Stimulated activated CD4-positive, alpha-beta T cell treated with anti-CD3 and anti-CD28 coated beads, Interleukin-2, amount 100 ng/mL, for 24 hours (primary cell): ENCODE measurements around the gene OLFML2B.

ENCODE experiments used
- DNase-seq, 2 donors: peaks; one replicate each; pipeline ENCODE4 v3.0.0-alpha.2; 2020

The OLFML2B gene

GRCh38 chr1:162004441-162004950, 19.2 kb downstream of the OLFML2B start:
- no peak for DNase-seq

GRCh38 chr1:162003830-162004215, 19.8 kb downstream of the OLFML2B start:
- DNase-seq = no peak

GRCh38 chr1:162003061-162003829, 20.4 kb downstream of the OLFML2B start:
- no peak for DNase-seq

- no peak for DNase-seq
Measured at GRCh38 chr1:162000053-162000420, 23.6 kb downstream of the OLFML2B start.

- no peak for DNase-seq
Measured at GRCh38 chr1:161999301-162000052, 24.2 kb downstream of the OLFML2B start.

- DNase-seq = no peak
Measured at GRCh38 chr1:161998811-161999210, 24.9 kb downstream of the OLFML2B start.

GRCh38 chr1:161997152-161997551, 26.5 kb downstream of the OLFML2B start:
- no peak for DNase-seq

- no peak for DNase-seq
Measured at GRCh38 chr1:161994175-161994668, 29.4 kb downstream of the OLFML2B start.

- DNase-seq = no peak
Measured at GRCh38 chr1:161993576-161993975, 30.1 kb downstream of the OLFML2B start.

- DNase-seq = no peak
Measured at GRCh38 chr1:161989786-161990185, 33.9 kb downstream of the OLFML2B start.

GRCh38 chr1:161989108-161989507, 34.6 kb downstream of the OLFML2B start:
- no peak for DNase-seq

GRCh38 chr1:161988413-161988812, 35.3 kb downstream of the OLFML2B start:
- DNase-seq = no peak

GRCh38 chr1:161987872-161988271, 35.8 kb downstream of the OLFML2B start:
- no peak for DNase-seq

GRCh38 chr1:161987303-161987702, 36.4 kb downstream of the OLFML2B start:
- DNase-seq = no peak

GRCh38 chr1:161986328-161986727, 37.3 kb downstream of the OLFML2B start:
- DNase-seq = no peak

- no peak for DNase-seq
Measured at GRCh38 chr1:161985301-161985822, 38.3 kb downstream of the OLFML2B start.

GRCh38 chr1:161983725-161984124, 39.9 kb downstream of the OLFML2B start:
- DNase-seq = no peak

- no peak for DNase-seq
Measured at GRCh38 chr1:161982917-161983316, 40.8 kb downstream of the OLFML2B start.

GRCh38 chr1:161982507-161982895, 41.2 kb downstream of the OLFML2B start:
- DNase-seq = no peak

GRCh38 chr1:161981735-161982506, 41.7 kb downstream of the OLFML2B start:
- no peak for DNase-seq

- DNase-seq = no peak
Measured at GRCh38 chr1:161981126-161981525, 42.5 kb downstream of the OLFML2B start.

GRCh38 chr1:161978011-161978790, 45.5 kb downstream of the OLFML2B start:
- DNase-seq = no peak
